Right lobe of liver (tissue), 6 donors: Measurements from ENCODE around the gene ACAN. TPM values are rescaled to one million over a fixed set of nuclear protein-coding genes. Genes with fewer than 3 reads are reported as not detected.

ENCODE experiments used
- ATAC-seq, 4 donors: fragments of 200-7000 bp; cut with Tn5 transposase; one replicate each; pipeline ENCODE4 v1.9.1; 2020; ENCODE audit warnings: mild to moderate bottlenecking in 4 of 4, moderate library complexity in 4 of 4
- DNase-seq, 3 donors: peaks; one replicate each; pipeline ENCODE4 v3.0.0-alpha.2; 2020
- H3K27ac ChIP-seq, 3 donors: fragments of 200-600 bp; one replicate each; pipeline ENCODE4 v1.8.0; 2022
- H3K27me3 ChIP-seq, 2 donors: fragments of 200-600 bp; one replicate each; pipeline ENCODE4 v1.8.0; 2022
- H3K36me3 ChIP-seq, 4 donors: fragments of 200-600 bp; sonication (generic) in 1 of 4; one replicate each; pipeline versions ENCODE4 v1.5.1 to v1.8.0; 2017 to 2022; ENCODE audit warnings: control low read depth in 1 of 4
- H3K4me1 ChIP-seq, 4 donors: fragments of 200-600 bp; sonication (generic) in 1 of 4; one replicate each; pipeline versions ENCODE4 v1.5.1 to v1.8.0; 2017 to 2022; ENCODE audit warnings: control low read depth in 1 of 4
- H3K4me3 ChIP-seq, 3 donors: fragments of 200-600 bp; one replicate each; pipeline ENCODE4 v1.8.0; 2022
- H3K9me3 ChIP-seq, 4 donors: fragments of 200-600 bp; sonication (generic) in 1 of 4; one replicate each; pipeline versions ENCODE4 v1.5.1 to v1.8.0; 2017 to 2022; ENCODE audit warnings: control low read depth in 1 of 4
- CTCF ChIP-seq, 4 donors: fragments of 200-600 bp in 3 of 4; fragments of 450-650 bp in 1 of 4; IDR thresholded peaks; one replicate each; pipeline versions ENCODE4 v1.5.1 to v1.8.0; 2016 to 2022; ENCODE audit warnings: antibody characterized with exemption in 4 of 4, mild to moderate bottlenecking in 2 of 4
- POLR2A ChIP-seq: fragments of 450-650 bp; IDR thresholded peaks from one replicate; pipeline ENCODE4 v1.6.1; 2017; ENCODE audit warnings: antibody characterized with exemption, mild to moderate bottlenecking
- WGBS: methylation state at CpG from one replicate; pipeline ENCODE4 v1.1.6; 2018; ENCODE audit warnings: low coverage, low lambda C conversion rate; ENCODE audit not compliant: insufficient coverage; ENCODE audit errors: missing lambda C conversion rate; 5-methylcytosine and 5-hydroxymethylcytosine counted together
- intact Hi-C, 2 donors: fragments of 100-400 bp; cut with DNase I; formaldehyde crosslinking; loops; one replicate each; pipeline versions ENCODE4 v1.11.2 to v1.14.1; 2022
- total RNA-seq, 6 experiments: library from RNA; depleted of rRNA in 2 of 6; stranded (reverse); fragments of >200 nt in 2 of 6; fragmentation: NEBNext Ultra II Directional in 3 of 6; extraction: Animal tissue kit (Norgen Biotek cat#: 25700) in 3 of 6; gene quantifications; one replicate each; pipeline versions ENCODE4 v1.1.0 to v1.2.4, GENCODE V29; 2016 to 2023
- donor health status: DM: no; HTN: yes; CAD: no.
- donor health status: DM: no; HTN: no; CAD: no.
- donor health status: DM: no; HTN: no; CAD: no.
- donor health status: DM: no; HTN: yes; CAD: no.
- donor health status: DM: no; HTN: yes; CAD: no.

ACAN gene
- total RNA-seq, 6 experiments from 2014 or later, result 0.07 TPM; not detected in 5

GRCh38 chr15:88814393-88814792, 11.2 kb downstream of the ACAN start:
- TF ChIP-seq CTCF (IDR thresholded peaks at IDR 0.05) (no peak), POLR2A (no peak)
- H3K9me3 ChIP-seq, result no peaks in the 10 kb centered on the region
- H3K27ac ChIP-seq, result no peak overlapping the region
- WGBS, result no CpG with 5 or more reads among the region's 6 CpGs
- ATAC-seq, result no peak
- H3K36me3 ChIP-seq, result no peaks in the 10 kb centered on the region
- no peaks in the 10 kb centered on the region for H3K4me1 ChIP-seq
- no peak for DNase-seq
- intact Hi-C loops, result no loop called here
- H3K27me3 ChIP-seq, result no peaks in the 10 kb centered on the region
- H3K4me3 ChIP-seq, result no peak overlapping the region

GRCh38 chr15:88818920-88819319, 15.7 kb downstream of the ACAN start:
- 43% methylated on average over 2 of the region's 2 CpGs for WGBS
- Histone ChIP-seq H3K36me3 (no peaks in the 10 kb centered on the region), H3K4me3 (no peak overlapping the region), H3K27ac (no peak overlapping the region), H3K27me3 (no peaks in the 10 kb centered on the region), H3K4me1 (no peaks in the 10 kb centered on the region), H3K9me3 (no peaks in the 10 kb centered on the region)
- DNase-seq (no peak), ATAC-seq (no peak)
- TF ChIP-seq POLR2A (no peak), CTCF (IDR thresholded peaks at IDR 0.05) (no peak)
- intact Hi-C loops, result no loop called here

- Histone ChIP-seq H3K36me3 (no peaks in the 10 kb centered on the region), H3K4me1 (no peaks in the 10 kb centered on the region), H3K27me3 (no peaks in the 10 kb centered on the region), H3K27ac (no peak overlapping the region), H3K9me3 (no peaks in the 10 kb centered on the region), H3K4me3 (no peak overlapping the region)
- TF ChIP-seq POLR2A (no peak), CTCF (IDR thresholded peaks at IDR 0.05) (no peak)
- WGBS, result 37% methylated on average over 2 of the region's 5 CpGs
- intact Hi-C loops, result no loop called here
- DNase-seq (no peak), ATAC-seq (no peak)
Observed at GRCh38 chr15:88821993-88822392, 18.8 kb downstream of the ACAN start.

- DNase-seq (no peak), ATAC-seq (no peak)
- H3K27me3 ChIP-seq, result no peaks in the 10 kb centered on the region
- no peaks in the 10 kb centered on the region for H3K36me3 ChIP-seq
- 71% methylated on average over 2 of the region's 5 CpGs for WGBS
- no peak for TF ChIP-seq POLR2A
- TF ChIP-seq CTCF (IDR thresholded peaks at IDR 0.05), result no peak
- no peak overlapping the region for H3K27ac ChIP-seq
- intact Hi-C loops, result no loop called here
- no peaks in the 10 kb centered on the region for H3K9me3 ChIP-seq
- H3K4me3 ChIP-seq, result no peak overlapping the region
- no peaks in the 10 kb centered on the region for H3K4me1 ChIP-seq
Observed at GRCh38 chr15:88828791-88829190, 25.6 kb downstream of the ACAN start.

- intact Hi-C loops, result no loop called here
- no peaks in the 10 kb centered on the region for H3K9me3 ChIP-seq
- 47% methylated on average over 4 of the region's 5 CpGs for WGBS
- H3K4me1 ChIP-seq, result no peaks in the 10 kb centered on the region
- no peak for DNase-seq
- no peak overlapping the region for H3K4me3 ChIP-seq
- H3K27ac ChIP-seq, result no peak overlapping the region
- TF ChIP-seq POLR2A, result no peak
- no peak for TF ChIP-seq CTCF (IDR thresholded peaks at IDR 0.05)
- no peaks in the 10 kb centered on the region for H3K27me3 ChIP-seq
- no peak for ATAC-seq
- H3K36me3 ChIP-seq, result no peaks in the 10 kb centered on the region
Observed at GRCh38 chr15:88830016-88830415, 26.8 kb downstream of the ACAN start.
